B cell (primary cell): ENCODE measurements around the gene NCOA5. TPM values are rescaled to one million over a fixed set of nuclear protein-coding genes. Genes with fewer than 3 reads are reported as not detected.

Experiments
- ATAC-seq: fragments of 200-7000 bp; cut with Tn5 transposase; one replicate; pipeline ENCODE4 v1.10.0; 2021; ENCODE audit warnings: low read depth, mild to moderate bottlenecking, moderate number of reproducible peaks, moderate library complexity
- CTCF ChIA-PET: fragments of 350-600 bp; sonication (Branson Sonifier 250); formaldehyde crosslinking; loops from one replicate; lab custom pipeline; 2021; ENCODE audit warnings: antibody characterized with exemption, inconsistent platforms; lab: Charles Lee
- POLR2A ChIA-PET: fragments of 350-600 bp; sonication (Branson Sonifier 250); formaldehyde crosslinking; loops from one replicate; lab custom pipeline; 2021; ENCODE audit warnings: antibody characterized with exemption; lab: Charles Lee
- DNase-seq: peaks from one replicate; pipeline ENCODE4 v3.0.0; 2013
- H2AFZ ChIP-seq: 2 replicates; pipeline ENCODE4 v1.6.1; 2012; ENCODE audit warnings: mild to moderate bottlenecking, low read depth, low read length; ENCODE audit not compliant: insufficient read depth, poor library complexity, severe bottlenecking
- H3K27ac ChIP-seq, 2 donors: 1 replicate in 1 of 2; 2 replicates in 1 of 2; pipeline ENCODE4 v1.5.1; 2012 to 2013; ENCODE audit warnings: low read length in 2 of 2, mild to moderate bottlenecking in 2 of 2, moderate library complexity in 1 of 2
- H3K27me3 ChIP-seq, 4 experiments: fragments of 200-600 bp in 1 of 4; sonication (generic) in 1 of 4; replicated peaks in 1 of 4; 1 replicate in 2 of 4; 2 replicates in 2 of 4; pipeline versions ENCODE4 v1.6.1 to v1.7.0; 2013 to 2016; ENCODE audit warnings: low read length in 3 of 4, mild to moderate bottlenecking in 2 of 4, mixed read lengths in 1 of 4, moderate library complexity in 1 of 4; ENCODE audit not compliant: insufficient read depth in 4 of 4, control insufficient read depth in 3 of 4; ENCODE audit errors: control extremely low read depth in 1 of 4
- H3K36me3 ChIP-seq, 2 experiments: replicated peaks in 1 of 2; 1 replicate in 1 of 2; 2 replicates in 1 of 2; pipeline versions ENCODE4 v1.6.1 to v1.7.1; 2013; ENCODE audit warnings: low read length in 1 of 2; ENCODE audit not compliant: insufficient read depth in 2 of 2, control insufficient read depth in 1 of 2; ENCODE audit errors: control extremely low read depth in 1 of 2, extremely low read depth in 1 of 2
- H3K4me1 ChIP-seq, 2 donors: fragments of 200-600 bp in 1 of 2; sonication (generic) in 1 of 2; 1 replicate in 1 of 2; 2 replicates in 1 of 2; pipeline versions ENCODE4 v1.5.1 to v1.6.1; 2013 to 2017; ENCODE audit warnings: low read length in 2 of 2; ENCODE audit not compliant: control insufficient read depth in 2 of 2, insufficient read depth in 2 of 2
- H3K4me2 ChIP-seq: replicated peaks from 2 replicates; pipeline ENCODE3; 2012; ENCODE audit warnings: mild to moderate bottlenecking, low read depth, low read length; ENCODE audit not compliant: poor library complexity, severe bottlenecking
- H3K4me3 ChIP-seq, 5 experiments: fragments of 200-600 bp in 1 of 5; sonication (generic) in 1 of 5; 1 replicate in 3 of 5; 2 replicates in 2 of 5; pipeline versions ENCODE4 v1.5.1 to v1.7.0; 2011 to 2016; ENCODE audit warnings: low read length in 4 of 5, mild to moderate bottlenecking in 4 of 5, low read depth in 2 of 5, control low read depth in 1 of 5, moderate library complexity in 1 of 5; ENCODE audit not compliant: insufficient read depth in 1 of 5; ENCODE audit errors: control extremely low read depth in 1 of 5, extremely low read depth in 1 of 5
- H3K79me2 ChIP-seq: fragments of 200-600 bp; sonication (generic); one replicate; pipeline ENCODE4 v1.6.0; 2016; ENCODE audit warnings: low read length; ENCODE audit not compliant: control insufficient read depth, insufficient read depth
- H3K9ac ChIP-seq: fragments of 200-600 bp; sonication (generic); 2 replicates; pipeline ENCODE4 v1.6.1; 2017; ENCODE audit warnings: mild to moderate bottlenecking, low read length, moderate library complexity
- H3K9me3 ChIP-seq, 3 donors: one replicate each; pipeline versions ENCODE4 v1.6.1 to v1.7.1; 2013; ENCODE audit warnings: low read length in 2 of 3; ENCODE audit not compliant: control insufficient read depth in 2 of 3, insufficient read depth in 1 of 3; ENCODE audit errors: control extremely low read depth in 1 of 3
- H4K20me1 ChIP-seq: 2 replicates; pipeline ENCODE4 v1.6.0; 2012; ENCODE audit warnings: mild to moderate bottlenecking, low read length; ENCODE audit not compliant: insufficient read depth, control insufficient read depth, poor library complexity, severe bottlenecking
- H3K27ac Mint-ChIP-seq: one replicate; pipeline ENCODE4 v1.8.0; 2021; ENCODE audit warnings: mixed read lengths
- H3K27me3 Mint-ChIP-seq: one replicate; pipeline ENCODE4 v1.8.0; 2021; ENCODE audit warnings: mixed read lengths
- H3K4me1 Mint-ChIP-seq: one replicate; pipeline ENCODE4 v1.8.0; 2021; ENCODE audit warnings: mixed read lengths
- H3K4me3 Mint-ChIP-seq: one replicate; pipeline ENCODE4 v1.8.0; 2021; ENCODE audit warnings: mixed read lengths
- H3K9me3 Mint-ChIP-seq: one replicate; pipeline ENCODE4 v1.8.0; 2022; ENCODE audit warnings: mixed read lengths; ENCODE audit not compliant: insufficient read depth
- EZH2 ChIP-seq: IDR thresholded peaks from 2 replicates; pipeline ENCODE4 v1.6.1; 2012; ENCODE audit warnings: borderline replicate concordance, low read depth, mild to moderate bottlenecking, moderate library complexity, low read length; ENCODE audit not compliant: insufficient read depth, poor library complexity, severe bottlenecking
- WGBS: methylation state at CpG from one replicate; pipeline ENCODE4 v1.1.5; 2013; ENCODE audit warnings: missing lambda C conversion rate; ENCODE audit not compliant: insufficient coverage; 5-methylcytosine and 5-hydroxymethylcytosine counted together
- intact Hi-C: fragments of 100-400 bp; cut with micrococcal nuclease; formaldehyde crosslinking; loops from one replicate; pipeline ENCODE4 v1.10.0; 2022
- polyA plus RNA-seq: library from polyadenylated mRNA; depleted of rRNA; stranded (reverse); fragments of >200 nt; gene quantifications from 2 replicates; pipeline ENCODE4 v1.2.3, GENCODE V29; 2012
- total RNA-seq, 2 donors: library from RNA; stranded (reverse); fragments of 120-200 nt in 1 of 2; gene quantifications; 1 replicate in 1 of 2; 2 replicates in 1 of 2; pipeline versions ENCODE4 v1.2.3 to v1.2.4, GENCODE V29; 2013 to 2022
- TF ChIP-seq, protein P1 (sequence below): fragments of 200-600 bp; IDR thresholded peaks from one replicate; pipeline ENCODE4 v1.8.0; 2022; ENCODE audit warnings: antibody characterized with exemption, mild to moderate bottlenecking

Gene NCOA5
- total and polyA plus RNA-seq, 2 donors (not counting 1 experiment from before 2014, with no cell fraction given) = 26.0 to 41.6 TPM

DNA sequence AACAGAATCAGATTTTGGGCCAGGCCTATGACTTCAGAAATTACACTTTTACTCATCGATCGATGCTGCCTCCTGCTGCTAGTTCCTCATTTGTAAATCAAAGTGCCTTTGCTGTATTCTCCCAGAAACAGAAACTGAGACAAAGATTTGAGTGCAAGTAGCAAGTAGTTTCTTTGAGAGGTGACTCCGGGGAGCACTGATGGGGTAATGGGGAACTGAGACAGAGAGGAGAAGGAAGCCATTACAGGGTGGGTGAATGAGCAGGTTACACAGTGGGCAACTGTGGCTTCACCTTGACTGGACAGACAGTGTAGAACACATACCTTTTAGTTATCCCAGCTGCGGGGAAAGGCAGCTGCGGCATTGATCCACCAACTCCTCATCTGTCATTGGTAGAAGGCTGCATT lies 18.7 kb upstream of the NCOA5 start:
- Histone ChIP-seq H3K4me3 (peak overlapping the region in 1 of 5 experiments; percentile 11), H3K27ac (peak overlapping the region; percentile 85 to 89), H4K20me1 (no peaks in the 10 kb centered on the region), H3K4me2 (peak overlapping the region; percentile 59), H2AFZ (peak overlapping the region; percentile 57), H3K36me3 (no peaks in the 10 kb centered on the region), H3K4me1 (peaks cover 43 to 44% of the 10 kb centered on the region in 2 donors), H3K79me2 (peaks cover 8% of the 10 kb centered on the region), H3K9me3 (no peaks in the 10 kb centered on the region), H3K27me3 (no peaks in the 10 kb centered on the region), H3K9ac (peak overlapping the region; percentile 9)
- Mint-ChIP-seq H3K9me3 (no peaks in the 10 kb centered on the region), H3K27ac (peak overlapping the region; percentile 86), H3K4me1 (peaks cover 48% of the 10 kb centered on the region), H3K27me3 (no peaks in the 10 kb centered on the region), H3K4me3 (peak overlapping the region; percentile 59)
- ATAC-seq (peak; percentile 90), DNase-seq (peak; percentile 89)
- intact Hi-C loops = loop anchor here (1.0 to 5.0 kb wide), 4 partner anchors 9 to 86 kb away; partner anchors contain the start of gene NCOA5
- ChIA-PET POLR2A (no interaction called here), CTCF (interaction anchor here (1.0 to 2.9 kb wide), 11 partner anchors 9 to 138 kb away, joined by 3 to 20 read pairs (median 4); partner anchors contain the start of gene CD40)
- WGBS = 16% methylated on average over 5 of the region's 5 CpGs
- TF ChIP-seq, protein P1, sequence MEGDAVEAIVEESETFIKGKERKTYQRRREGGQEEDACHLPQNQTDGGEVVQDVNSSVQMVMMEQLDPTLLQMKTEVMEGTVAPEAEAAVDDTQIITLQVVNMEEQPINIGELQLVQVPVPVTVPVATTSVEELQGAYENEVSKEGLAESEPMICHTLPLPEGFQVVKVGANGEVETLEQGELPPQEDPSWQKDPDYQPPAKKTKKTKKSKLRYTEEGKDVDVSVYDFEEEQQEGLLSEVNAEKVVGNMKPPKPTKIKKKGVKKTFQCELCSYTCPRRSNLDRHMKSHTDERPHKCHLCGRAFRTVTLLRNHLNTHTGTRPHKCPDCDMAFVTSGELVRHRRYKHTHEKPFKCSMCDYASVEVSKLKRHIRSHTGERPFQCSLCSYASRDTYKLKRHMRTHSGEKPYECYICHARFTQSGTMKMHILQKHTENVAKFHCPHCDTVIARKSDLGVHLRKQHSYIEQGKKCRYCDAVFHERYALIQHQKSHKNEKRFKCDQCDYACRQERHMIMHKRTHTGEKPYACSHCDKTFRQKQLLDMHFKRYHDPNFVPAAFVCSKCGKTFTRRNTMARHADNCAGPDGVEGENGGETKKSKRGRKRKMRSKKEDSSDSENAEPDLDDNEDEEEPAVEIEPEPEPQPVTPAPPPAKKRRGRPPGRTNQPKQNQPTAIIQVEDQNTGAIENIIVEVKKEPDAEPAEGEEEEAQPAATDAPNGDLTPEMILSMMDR = peak; percentile 38
- no peak for TF ChIP-seq EZH2

DNA sequence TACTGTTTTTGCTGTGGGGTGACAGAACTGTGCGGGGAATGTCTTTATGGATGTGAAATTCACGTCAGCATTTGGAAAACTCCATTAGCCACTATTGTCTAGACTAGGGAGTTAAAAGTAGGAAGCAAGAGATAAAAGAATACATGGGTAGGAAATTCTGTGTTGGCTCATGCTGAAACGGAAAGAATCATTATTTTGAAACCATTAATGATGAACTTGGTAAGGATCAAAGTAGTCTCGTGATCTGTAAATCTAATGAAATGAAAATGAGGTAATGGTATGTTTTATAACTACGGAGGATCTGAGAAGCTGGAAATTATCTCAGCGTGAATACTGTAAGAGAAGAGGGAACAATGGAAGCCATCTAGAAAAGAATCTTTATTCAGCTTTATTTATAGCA lies 17.3 kb upstream of the NCOA5 start:
- Histone ChIP-seq H3K4me2 (no peak overlapping the region), H4K20me1 (no peaks in the 10 kb centered on the region), H3K36me3 (no peaks in the 10 kb centered on the region), H3K9ac (no peak overlapping the region), H3K79me2 (peaks cover 8% of the 10 kb centered on the region), H3K27me3 (no peaks in the 10 kb centered on the region), H3K27ac (peak overlapping the region in 1 of 2 donors; percentile 85), H3K4me1 (peaks cover 41 to 43% of the 10 kb centered on the region in 2 donors), H3K4me3 (no peak overlapping the region), H2AFZ (no peak overlapping the region), H3K9me3 (no peaks in the 10 kb centered on the region)
- Mint-ChIP-seq H3K27ac (peak overlapping the region; percentile 88), H3K9me3 (no peaks in the 10 kb centered on the region), H3K27me3 (peaks cover 4% of the 10 kb centered on the region), H3K4me1 (peaks cover 46% of the 10 kb centered on the region), H3K4me3 (no peak overlapping the region)
- WGBS = 97% methylated on average over 4 of the region's 6 CpGs
- ChIA-PET POLR2A (interaction anchor here (0.6 kb wide), 1 partner anchor 285 kb away, joined by 4 read pairs; no protein-coding TSS in a partner anchor), CTCF (interaction anchor here (0.8 to 2.9 kb wide), 13 partner anchors 7 to 136 kb away, joined by 3 to 20 read pairs (median 4); partner anchors contain the start of gene CD40)
- ATAC-seq = no peak
- no peak for DNase-seq
- intact Hi-C loops = loop anchor here (5.0 kb wide), 1 partner anchor 85 kb away; no protein-coding TSS in a partner anchor
- TF ChIP-seq EZH2 = no peak
- TF ChIP-seq, protein P1 = no peak
